OCI-LY1 (cell line): Measurements from ENCODE around the gene MROH2A.
"Not testable (repeated sequence)": the region's sequence is repeated elsewhere in the genome, so short reads cannot be mapped to it uniquely, and the experiment has no call there.

Experiments used
- H2AFZ ChIP-seq: fragments of 200-600 bp; sonication (generic), shearing (Covaris generic); 2 replicates; pipeline ENCODE4 v1.6.0; 2014; ENCODE audit warnings: antibody characterized with exemption, mild to moderate bottlenecking, low read length
- H3F3A ChIP-seq: fragments of 200-600 bp; sonication (generic), shearing (Covaris generic); 2 replicates; pipeline ENCODE4 v1.6.0; 2014; ENCODE audit warnings: mild to moderate bottlenecking, antibody characterized with exemption, low read length, moderate library complexity; ENCODE audit not compliant: insufficient read depth
- H3K27ac ChIP-seq: fragments of 200-600 bp; sonication (generic); 2 replicates; pipeline ENCODE4 v1.5.1; 2014; ENCODE audit warnings: low read length, mixed run types, mild to moderate bottlenecking, low read depth; ENCODE audit not compliant: poor library complexity, severe bottlenecking
- H3K27me3 ChIP-seq: fragments of 200-600 bp; sonication (generic); 2 replicates; pipeline ENCODE4 v1.6.0; 2014; ENCODE audit warnings: antibody characterized with exemption, mild to moderate bottlenecking, low read length, moderate library complexity; ENCODE audit not compliant: insufficient read depth
- H3K36me3 ChIP-seq: fragments of 200-600 bp; sonication (generic); 2 replicates; pipeline ENCODE4 v1.6.1; 2014; ENCODE audit warnings: mild to moderate bottlenecking, antibody characterized with exemption, low read length, moderate library complexity, mixed read lengths; ENCODE audit not compliant: insufficient read depth
- H3K4me1 ChIP-seq: fragments of 200-600 bp; sonication (generic); 2 replicates; pipeline ENCODE4 v1.5.1; 2014; ENCODE audit warnings: mild to moderate bottlenecking, low read length, moderate library complexity; ENCODE audit not compliant: insufficient read depth, severe bottlenecking
- H3K4me2 ChIP-seq: fragments of 200-600 bp; sonication (generic), shearing (Covaris generic); 2 replicates; pipeline ENCODE4 v1.6.1; 2014; ENCODE audit warnings: low read length
- H3K4me3 ChIP-seq: fragments of 200-600 bp; sonication (generic); 2 replicates; pipeline ENCODE4 v1.5.1; 2014; ENCODE audit warnings: low read length, low read depth, mild to moderate bottlenecking, mixed read lengths; ENCODE audit not compliant: poor library complexity, severe bottlenecking
- H3K79me2 ChIP-seq: fragments of 200-600 bp; shearing (Covaris generic); 2 replicates; pipeline ENCODE4 v1.6.1; 2016; ENCODE audit warnings: mixed run types, low read length, mixed read lengths; ENCODE audit not compliant: insufficient read depth
- H3K9ac ChIP-seq: fragments of 200-600 bp; sonication (generic), shearing (Covaris generic); 2 replicates; pipeline ENCODE4 v1.6.1; 2014; ENCODE audit warnings: mild to moderate bottlenecking, low read length, mixed read lengths
- H3K9me2 ChIP-seq: fragments of 200-600 bp; sonication (generic), shearing (Covaris generic); 2 replicates; pipeline ENCODE4 v1.6.1; 2014; ENCODE audit warnings: low read depth, mild to moderate bottlenecking, low read length, mixed read lengths
- H3K9me3 ChIP-seq: fragments of 200-600 bp; shearing (Covaris generic); 2 replicates; pipeline ENCODE4 v1.6.1; 2014; ENCODE audit warnings: low read length, mixed read lengths
- H4K20me1 ChIP-seq: fragments of 200-600 bp; sonication (generic), shearing (Covaris generic); 2 replicates; pipeline ENCODE4 v1.6.0; 2016; ENCODE audit warnings: mild to moderate bottlenecking, low read length; ENCODE audit not compliant: insufficient read depth
- EZH2 ChIP-seq: fragments of 200-600 bp; sonication (generic), shearing (Covaris generic); IDR thresholded peaks from 2 replicates; pipeline ENCODE4 v1.8.0; 2017; ENCODE audit warnings: borderline replicate concordance, mixed run types, mild to moderate bottlenecking, antibody characterized with exemption, low read length, moderate library complexity, mixed read lengths
- TF ChIP-seq, protein P1 (sequence below): fragments of 200-600 bp; sonication (generic), shearing (Covaris generic); IDR thresholded peaks from 2 replicates; pipeline ENCODE4 v1.5.1; 2017; ENCODE audit warnings: mild to moderate bottlenecking, antibody characterized with exemption, low read length, moderate library complexity, mixed read lengths

MROH2A gene

GRCh38 chr2:233746475-233747282 lies 31.5 kb upstream of the MROH2A start:
- no peaks in the 10 kb centered on the region for H3F3A ChIP-seq
- TF ChIP-seq, protein P1, sequence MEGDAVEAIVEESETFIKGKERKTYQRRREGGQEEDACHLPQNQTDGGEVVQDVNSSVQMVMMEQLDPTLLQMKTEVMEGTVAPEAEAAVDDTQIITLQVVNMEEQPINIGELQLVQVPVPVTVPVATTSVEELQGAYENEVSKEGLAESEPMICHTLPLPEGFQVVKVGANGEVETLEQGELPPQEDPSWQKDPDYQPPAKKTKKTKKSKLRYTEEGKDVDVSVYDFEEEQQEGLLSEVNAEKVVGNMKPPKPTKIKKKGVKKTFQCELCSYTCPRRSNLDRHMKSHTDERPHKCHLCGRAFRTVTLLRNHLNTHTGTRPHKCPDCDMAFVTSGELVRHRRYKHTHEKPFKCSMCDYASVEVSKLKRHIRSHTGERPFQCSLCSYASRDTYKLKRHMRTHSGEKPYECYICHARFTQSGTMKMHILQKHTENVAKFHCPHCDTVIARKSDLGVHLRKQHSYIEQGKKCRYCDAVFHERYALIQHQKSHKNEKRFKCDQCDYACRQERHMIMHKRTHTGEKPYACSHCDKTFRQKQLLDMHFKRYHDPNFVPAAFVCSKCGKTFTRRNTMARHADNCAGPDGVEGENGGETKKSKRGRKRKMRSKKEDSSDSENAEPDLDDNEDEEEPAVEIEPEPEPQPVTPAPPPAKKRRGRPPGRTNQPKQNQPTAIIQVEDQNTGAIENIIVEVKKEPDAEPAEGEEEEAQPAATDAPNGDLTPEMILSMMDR = no peak
- TF ChIP-seq EZH2 = no peak
- H3K79me2 ChIP-seq = no peaks in the 10 kb centered on the region
- no peak overlapping the region for H3K4me2 ChIP-seq
- no peak overlapping the region for H2AFZ ChIP-seq
- no peak overlapping the region for H3K4me3 ChIP-seq
- no peaks in the 10 kb centered on the region for H4K20me1 ChIP-seq
- H3K9me3 ChIP-seq = no peaks in the 10 kb centered on the region
- H3K36me3 ChIP-seq = no peaks in the 10 kb centered on the region
- no peaks in the 10 kb centered on the region for H3K27me3 ChIP-seq
- no peaks in the 10 kb centered on the region for H3K9me2 ChIP-seq
- no peaks in the 10 kb centered on the region for H3K4me1 ChIP-seq
- H3K9ac ChIP-seq = no peak overlapping the region
- H3K27ac ChIP-seq = no peak overlapping the region

DNA sequence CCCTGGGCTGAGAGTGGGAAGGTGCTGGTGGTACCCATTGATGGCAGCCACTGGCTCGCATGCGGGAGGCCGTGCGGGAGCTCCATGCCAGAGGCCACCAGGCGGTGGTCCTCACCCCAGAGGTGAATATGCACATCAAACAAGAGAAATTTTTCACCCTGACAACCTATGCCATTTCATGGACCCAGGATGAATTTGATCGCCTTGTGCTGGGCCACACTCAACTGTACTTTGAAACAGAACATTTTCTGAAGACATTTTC lies 30.9 kb upstream of the MROH2A start:
- Histone ChIP-seq H3K27ac (no peak overlapping the region), H3K9me3 (no peaks in the 10 kb centered on the region), H3K27me3 (no peaks in the 10 kb centered on the region), H3K9me2 (no peaks in the 10 kb centered on the region), H3K4me2 (no peak overlapping the region), H3K4me1 (no peaks in the 10 kb centered on the region), H4K20me1 (no peaks in the 10 kb centered on the region), H3K79me2 (no peaks in the 10 kb centered on the region), H3F3A (no peaks in the 10 kb centered on the region), H3K4me3 (no peak overlapping the region), H3K36me3 (no peaks in the 10 kb centered on the region), H2AFZ (no peak overlapping the region), H3K9ac (no peak overlapping the region)
- TF ChIP-seq, protein P1 = no peak
- no peak for TF ChIP-seq EZH2

GRCh38 chr2:233750689-233751088 lies 27.4 kb upstream of the MROH2A start:
- not testable (repeated sequence) for H3K9ac ChIP-seq, H3K79me2 ChIP-seq, H3K9me3 ChIP-seq, H2AFZ ChIP-seq, H3K27me3 ChIP-seq, H3K4me2 ChIP-seq, H3K9me2 ChIP-seq, H3F3A ChIP-seq, H3K36me3 ChIP-seq, H3K4me1 ChIP-seq, H4K20me1 ChIP-seq, H3K4me3 ChIP-seq, H3K27ac ChIP-seq

GRCh38 chr2:233751212-233752009 lies 26.7 kb upstream of the MROH2A start:
- not testable (repeated sequence) for H3K9ac ChIP-seq, H3K79me2 ChIP-seq, H4K20me1 ChIP-seq, H3K27ac ChIP-seq, H3K4me1 ChIP-seq, H3K9me2 ChIP-seq, H3K9me3 ChIP-seq, H3F3A ChIP-seq, H3K36me3 ChIP-seq, H3K4me2 ChIP-seq, H3K4me3 ChIP-seq, H3K27me3 ChIP-seq, H2AFZ ChIP-seq
